ENCODE data around the gene KCTD21. TPM values are rescaled to one million over a fixed set of nuclear protein-coding genes. Genes with fewer than 3 reads are reported as not detected.

Gene KCTD21
- total RNA-seq, 1 donor from 2014 or later, result 3.7 TPM

DNA sequence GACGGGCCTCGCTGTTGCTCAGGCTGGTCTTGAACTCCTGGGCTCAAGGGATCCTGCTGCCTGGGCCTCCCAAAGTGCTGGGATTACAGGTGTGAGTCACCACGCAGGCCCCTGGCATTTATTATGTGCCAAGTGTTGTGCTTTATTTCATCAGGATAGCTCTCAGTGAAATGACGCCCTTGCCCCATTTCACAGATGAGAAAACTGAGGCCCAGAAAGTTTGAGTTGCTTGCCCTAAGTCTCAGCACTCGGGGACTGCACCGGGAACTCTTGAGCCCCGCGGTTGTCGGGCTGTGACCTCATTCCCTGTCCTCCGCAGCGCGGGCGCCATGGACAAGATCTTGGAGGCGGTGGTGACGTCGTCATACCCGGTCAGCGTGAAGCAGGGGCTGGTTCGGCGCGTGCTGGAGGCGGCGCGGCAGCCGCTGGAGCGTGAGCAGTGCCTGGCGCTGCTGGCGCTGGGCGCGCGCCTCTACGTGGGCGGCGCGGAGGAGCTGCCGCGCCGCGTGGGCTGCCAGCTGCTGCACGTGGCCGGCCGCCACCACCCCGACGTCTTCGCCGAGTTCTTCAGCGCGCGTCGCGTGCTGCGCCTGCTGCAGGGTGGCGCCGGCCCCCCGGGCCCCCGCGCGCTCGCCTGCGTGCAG, 7.6 kb upstream of the KCTD21 start:
- no peak for DNase-seq (ENCODE audit: low read depth)
- Histone ChIP-seq H3K36me3 (ENCODE audit: control insufficient read depth, insufficient read depth, low read length) (peaks cover 14% of the 10 kb centered on the region), H3K27me3 (ENCODE audit: control insufficient read depth, insufficient read depth, low read length) (no peaks in the 10 kb centered on the region), H3K4me3 (ENCODE audit: low read depth, low read length) (no peak overlapping the region)
- TF ChIP-seq, protein P1, sequence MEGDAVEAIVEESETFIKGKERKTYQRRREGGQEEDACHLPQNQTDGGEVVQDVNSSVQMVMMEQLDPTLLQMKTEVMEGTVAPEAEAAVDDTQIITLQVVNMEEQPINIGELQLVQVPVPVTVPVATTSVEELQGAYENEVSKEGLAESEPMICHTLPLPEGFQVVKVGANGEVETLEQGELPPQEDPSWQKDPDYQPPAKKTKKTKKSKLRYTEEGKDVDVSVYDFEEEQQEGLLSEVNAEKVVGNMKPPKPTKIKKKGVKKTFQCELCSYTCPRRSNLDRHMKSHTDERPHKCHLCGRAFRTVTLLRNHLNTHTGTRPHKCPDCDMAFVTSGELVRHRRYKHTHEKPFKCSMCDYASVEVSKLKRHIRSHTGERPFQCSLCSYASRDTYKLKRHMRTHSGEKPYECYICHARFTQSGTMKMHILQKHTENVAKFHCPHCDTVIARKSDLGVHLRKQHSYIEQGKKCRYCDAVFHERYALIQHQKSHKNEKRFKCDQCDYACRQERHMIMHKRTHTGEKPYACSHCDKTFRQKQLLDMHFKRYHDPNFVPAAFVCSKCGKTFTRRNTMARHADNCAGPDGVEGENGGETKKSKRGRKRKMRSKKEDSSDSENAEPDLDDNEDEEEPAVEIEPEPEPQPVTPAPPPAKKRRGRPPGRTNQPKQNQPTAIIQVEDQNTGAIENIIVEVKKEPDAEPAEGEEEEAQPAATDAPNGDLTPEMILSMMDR (IDR thresholded peaks at IDR 0.05; ENCODE audit: insufficient read depth, low read length, severe bottlenecking), result no peak
- FAIRE-seq, result no peak

DNA sequence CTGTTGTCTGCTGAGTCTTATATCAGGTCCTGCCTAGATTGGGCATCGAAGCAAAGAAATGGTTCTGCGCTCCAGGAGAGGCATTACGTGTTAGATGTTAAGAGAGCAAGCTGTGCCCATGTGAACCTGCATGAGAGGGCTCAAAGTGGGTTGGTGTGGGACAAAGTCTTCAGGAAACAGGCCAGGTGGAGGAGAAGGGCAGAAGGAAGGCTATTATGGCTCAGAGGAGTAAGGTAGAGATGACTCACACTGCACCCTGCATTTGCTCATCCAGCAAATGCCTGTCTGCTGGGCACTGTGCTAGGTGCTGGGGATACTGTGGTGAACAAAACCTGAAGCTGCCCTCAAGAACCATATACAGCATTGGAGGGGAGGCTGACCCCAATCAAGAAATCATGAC, 6.1 kb upstream of the KCTD21 start:
- FAIRE-seq (no peak), DNase-seq (ENCODE audit: low read depth) (peak; percentile 59)
- H3K4me3 ChIP-seq (ENCODE audit: low read depth, low read length), result no peak overlapping the region
- H3K36me3 ChIP-seq (ENCODE audit: control insufficient read depth, insufficient read depth, low read length), result peaks cover 6% of the 10 kb centered on the region
- TF ChIP-seq, protein P1 (IDR thresholded peaks at IDR 0.05; ENCODE audit: insufficient read depth, low read length, severe bottlenecking), result no peak
- H3K27me3 ChIP-seq (ENCODE audit: control insufficient read depth, insufficient read depth, low read length), result no peaks in the 10 kb centered on the region

DNA sequence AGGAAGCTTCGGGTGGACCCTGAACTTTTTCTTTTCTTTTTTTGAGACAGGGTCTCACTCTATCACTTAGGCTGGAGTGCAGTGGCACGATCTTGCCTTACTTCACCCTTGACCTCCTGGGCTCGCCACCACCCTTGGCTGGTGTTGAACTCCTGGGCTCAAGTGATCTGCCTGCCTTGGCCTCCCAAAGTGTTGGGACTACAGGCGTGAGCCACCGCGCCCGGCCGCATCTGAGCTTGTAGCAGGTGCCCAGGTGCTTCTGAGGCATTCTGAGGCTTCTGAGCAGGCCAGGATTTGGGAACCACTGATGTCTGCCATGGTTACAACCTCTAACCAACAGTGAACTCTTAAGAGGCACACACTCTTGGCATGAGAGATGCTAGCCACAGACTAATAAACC, 5.4 kb upstream of the KCTD21 start:
- Histone ChIP-seq H3K36me3 (ENCODE audit: control insufficient read depth, insufficient read depth, low read length) (peaks cover 6% of the 10 kb centered on the region), H3K4me3 (ENCODE audit: low read depth, low read length) (no peak overlapping the region), H3K27me3 (ENCODE audit: control insufficient read depth, insufficient read depth, low read length) (no peaks in the 10 kb centered on the region)
- FAIRE-seq (no peak), DNase-seq (ENCODE audit: low read depth) (no peak)
- TF ChIP-seq, protein P1 (IDR thresholded peaks at IDR 0.05; ENCODE audit: insufficient read depth, low read length, severe bottlenecking), result no peak

DNA sequence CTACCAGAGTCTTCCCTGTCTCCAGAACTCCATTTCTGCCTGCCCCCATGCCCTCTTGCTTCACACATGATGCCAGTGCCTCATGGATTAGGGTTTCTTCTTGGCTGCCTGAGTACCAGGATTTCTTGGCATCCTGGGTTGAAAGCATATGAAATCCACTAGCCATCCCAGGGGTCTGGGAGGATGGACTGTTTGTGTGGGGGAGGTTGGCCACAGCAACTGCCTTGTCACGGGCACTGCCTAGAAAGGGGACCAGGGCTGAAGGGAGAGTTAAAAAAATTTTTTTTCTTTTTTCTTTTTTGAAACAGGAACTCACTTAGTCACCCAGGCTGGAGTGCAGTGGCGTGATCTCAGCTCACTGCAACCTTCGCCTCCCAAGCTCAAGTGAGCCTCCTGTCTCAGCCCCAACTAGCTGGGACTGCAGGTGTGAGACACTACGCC, 4.5 kb upstream of the KCTD21 start:
- FAIRE-seq (no peak), DNase-seq (ENCODE audit: low read depth) (no peak)
- Histone ChIP-seq H3K27me3 (ENCODE audit: control insufficient read depth, insufficient read depth, low read length) (no peaks in the 10 kb centered on the region), H3K36me3 (ENCODE audit: control insufficient read depth, insufficient read depth, low read length) (peaks cover 6% of the 10 kb centered on the region), H3K4me3 (ENCODE audit: low read depth, low read length) (no peak overlapping the region)
- TF ChIP-seq, protein P1 (IDR thresholded peaks at IDR 0.05; ENCODE audit: insufficient read depth, low read length, severe bottlenecking), result no peak

DNA sequence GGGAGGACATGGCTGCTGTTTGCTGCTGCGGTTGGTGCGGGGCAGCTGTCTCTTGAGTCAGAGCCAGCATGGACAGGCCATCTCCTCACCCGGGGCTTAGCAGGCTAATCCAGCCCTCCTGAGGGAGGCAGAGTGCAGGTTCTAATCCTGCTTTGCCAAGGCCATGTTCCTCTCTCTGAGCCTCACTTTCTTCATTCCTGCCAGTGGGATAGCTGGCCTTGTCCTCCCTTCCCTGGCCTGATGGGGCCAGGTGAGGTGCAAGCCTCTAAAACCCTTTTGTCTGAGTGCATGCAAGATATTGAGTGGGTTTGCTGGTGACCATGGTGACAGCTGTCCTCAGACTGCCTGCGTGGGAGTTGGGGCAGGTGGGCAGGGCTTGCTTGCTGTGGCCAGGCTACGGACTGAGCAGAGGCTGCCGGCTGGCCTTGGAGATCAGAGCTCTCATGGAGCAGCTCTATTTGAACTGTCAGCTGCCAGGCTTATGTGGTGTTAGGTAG, 3.8 kb upstream of the KCTD21 start:
- H3K27me3 ChIP-seq (ENCODE audit: control insufficient read depth, insufficient read depth, low read length), result no peaks in the 10 kb centered on the region
- DNase-seq (ENCODE audit: low read depth) (no peak), FAIRE-seq (no peak)

More for the DNA sequence above, 3.8 kb upstream of the KCTD21 start:
- no peak overlapping the region for H3K4me3 ChIP-seq (ENCODE audit: low read depth, low read length)
- H3K36me3 ChIP-seq (ENCODE audit: control insufficient read depth, insufficient read depth, low read length), result peaks cover under 1% of the 10 kb centered on the region
- TF ChIP-seq, protein P1 (IDR thresholded peaks at IDR 0.05; ENCODE audit: insufficient read depth, low read length, severe bottlenecking), result no peak
